GM18867 (cell line): ENCODE data around the gene TNNC1.

ENCODE experiments used
- ATAC-seq: cut with Tn5 transposase; IDR thresholded peaks from one replicate; pipeline ENCODE4 v1.9.1; 2021; ENCODE audit warnings: mild to moderate bottlenecking, moderate library complexity; ENCODE audit not compliant: unreplicated experiment

TNNC1 gene

GRCh38 chr3:52432691-52433141 is 21.1 kb downstream of the TNNC1 start:
- ATAC-seq: no peak

GRCh38 chr3:52432225-52432624 is 21.6 kb downstream of the TNNC1 start:
- no peak for ATAC-seq

- no peak for ATAC-seq
Observed at GRCh38 chr3:52431459-52432223, 22.2 kb downstream of the TNNC1 start.

- ATAC-seq: no peak
Observed at GRCh38 chr3:52430416-52430810, 23.4 kb downstream of the TNNC1 start.

- no peak for ATAC-seq
Observed at GRCh38 chr3:52429779-52430415, 23.9 kb downstream of the TNNC1 start.

- ATAC-seq: no peak
Observed at GRCh38 chr3:52429031-52429430, 24.8 kb downstream of the TNNC1 start.

- ATAC-seq: no peak
Observed at GRCh38 chr3:52428151-52429005, 25.5 kb downstream of the TNNC1 start.

GRCh38 chr3:52423173-52423572 is 30.7 kb downstream of the TNNC1 start:
- ATAC-seq: no peak

- ATAC-seq: no peak
Observed at GRCh38 chr3:52422669-52423068, 31.2 kb downstream of the TNNC1 start.

- ATAC-seq: no peak
Observed at GRCh38 chr3:52420388-52420787, 33.5 kb downstream of the TNNC1 start.

GRCh38 chr3:52415800-52416199 is 38.0 kb downstream of the TNNC1 start:
- ATAC-seq: no peak

GRCh38 chr3:52408466-52408865 is 45.4 kb downstream of the TNNC1 start:
- no peak for ATAC-seq

- no peak for ATAC-seq
Observed at GRCh38 chr3:52407779-52408178, 46.1 kb downstream of the TNNC1 start.

GRCh38 chr3:52406791-52407510 is 46.9 kb downstream of the TNNC1 start:
- ATAC-seq: no peak

- ATAC-seq: no peak
Observed at GRCh38 chr3:52406231-52406661, 47.6 kb downstream of the TNNC1 start.

GRCh38 chr3:52405601-52406110 is 48.2 kb downstream of the TNNC1 start:
- no peak for ATAC-seq

- ATAC-seq: no peak
Observed at GRCh38 chr3:52405066-52405465, 48.8 kb downstream of the TNNC1 start.

- no peak for ATAC-seq
Observed at GRCh38 chr3:52404391-52404790, 49.5 kb downstream of the TNNC1 start.

- ATAC-seq: no peak
Observed at GRCh38 chr3:52403955-52404354, 49.9 kb downstream of the TNNC1 start.

- ATAC-seq: no peak
Observed at GRCh38 chr3:52403271-52403841, 50.5 kb downstream of the TNNC1 start.
